Measurements from ENCODE around the gene RLN3. TPM values are rescaled to one million over a fixed set of nuclear protein-coding genes. Genes with fewer than 3 reads are reported as not detected.
A peak's percentile ranks its signal among the peaks of the same experiment; 100 is the strongest.

RLN3 gene
- total and polyA plus RNA-seq, 10 of the 15 experiments (the other 5 are each of a cell fraction or from before 2014, with no cell fraction given): not detected

- no peak for TF ChIP-seq E2F8 (IDR thresholded peaks at IDR 0.05; ENCODE audit: low read depth, partially characterized antibody)
- TF ChIP-seq ZNF24 (IDR thresholded peaks at IDR 0.05): peak; percentile 67; the same call in 1 of the 2 replicates
- TF ChIP-seq RELA (IDR thresholded peaks at IDR 0.05; ENCODE audit: borderline replicate concordance, partially characterized antibody): peak; percentile 21
- TF ChIP-seq BHLHE40 (IDR thresholded peaks at IDR 0.05; ENCODE audit: borderline replicate concordance in 1 of 2, low read depth in 2 of 2, low read length in 1 of 2): peak in 1 of 2 experiments; percentile 48; a peak in 1 of 4 replicates
- TF ChIP-seq PAX5 (IDR thresholded peaks at IDR 0.05; ENCODE audit: borderline replicate concordance, low read depth, low read length): 0 out of 2 replicates have a peak, but pooled peaks have one; percentile 16
- peak; percentile 82; the same call in 1 of the 2 replicates for TF ChIP-seq ZNF687 (IDR thresholded peaks at IDR 0.05)
- peak; percentile 18 for TF ChIP-seq MYC (IDR thresholded peaks at IDR 0.05; ENCODE audit: insufficient read depth, insufficient read length, insufficient replicate concordance, low read length, severe bottlenecking)
- TF ChIP-seq IKZF1 (conservative IDR thresholded peaks at IDR 0.05): peak; percentile 98
- TF ChIP-seq MAX (IDR thresholded peaks at IDR 0.05; ENCODE audit: low read depth, low read length): 0 out of 2 replicates have a peak, but pooled peaks have one; percentile 19
- peak; percentile 100 for TF ChIP-seq CREB1 (IDR thresholded peaks at IDR 0.05; ENCODE audit: low read depth)
- TF ChIP-seq NR2F1 (conservative IDR thresholded peaks at IDR 0.05): peak; percentile 95
- peak; percentile 54; the same call in 1 of the 2 replicates for TF ChIP-seq ELK1 (IDR thresholded peaks at IDR 0.05; ENCODE audit: low read depth, low read length)
- peak; percentile 30 for TF ChIP-seq RUNX3 (IDR thresholded peaks at IDR 0.05; ENCODE audit: low read length)
- peak; percentile 64 for TF ChIP-seq RELB (IDR thresholded peaks at IDR 0.05; ENCODE audit: low read depth)
- peak; percentile 90; the same call in 1 of the 2 replicates for TF ChIP-seq ZNF217 (IDR thresholded peaks at IDR 0.05)
- no peak for TF ChIP-seq MEF2B (IDR thresholded peaks at IDR 0.05; ENCODE audit: partially characterized antibody, poor library complexity, severe bottlenecking)
Measured at GRCh38 chr19:14006766-14007562, 21.0 kb upstream of the RLN3 start (continued).
